GM18868 (cell line): Measurements from ENCODE around the gene GIT1.

ENCODE experiments used
- ATAC-seq: cut with Tn5 transposase; IDR thresholded peaks from one replicate; pipeline ENCODE4 v1.9.1; 2021; ENCODE audit warnings: mild to moderate bottlenecking, moderate library complexity; ENCODE audit not compliant: unreplicated experiment

The GIT1 gene

GRCh38 chr17:29589524-29590410 is at the start of gene GIT1:
Gene GIT1, minus strand, starts transcription at chr17:29589648. Its CDS starts 270 bp downstream, at chr17:29589378.
- peak; percentile 62 for ATAC-seq

- ATAC-seq = no peak
These were observed 44.4 kb upstream of the GIT1 start for GRCh38 chr17:29633886-29634285.

- ATAC-seq = no peak
These were observed 41.3 kb upstream of the GIT1 start for GRCh38 chr17:29630630-29631193.

GRCh38 chr17:29629839-29630238 is 40.4 kb upstream of the GIT1 start:
- no peak for ATAC-seq

- ATAC-seq = no peak
These were observed 39.2 kb upstream of the GIT1 start for GRCh38 chr17:29628644-29629043.

GRCh38 chr17:29627951-29628350 is 38.5 kb upstream of the GIT1 start:
- no peak for ATAC-seq

GRCh38 chr17:29625037-29625750 is 35.7 kb upstream of the GIT1 start:
- ATAC-seq = no peak

GRCh38 chr17:29624586-29624985 is 35.1 kb upstream of the GIT1 start:
- no peak for ATAC-seq

- no peak for ATAC-seq
These were observed 33.8 kb upstream of the GIT1 start for GRCh38 chr17:29623283-29623647.

GRCh38 chr17:29622337-29623282 is 33.2 kb upstream of the GIT1 start, which contains the start of gene CORO6:
Gene CORO6, minus strand, starts transcription at chr17:29622912. Its CDS starts 1,491 bp downstream, at chr17:29621421.
- ATAC-seq = no peak

GRCh38 chr17:29621751-29622194 is 32.3 kb upstream of the GIT1 start:
- no peak for ATAC-seq

GRCh38 chr17:29620779-29621500 is 31.5 kb upstream of the GIT1 start:
- ATAC-seq = no peak

- ATAC-seq = no peak
These were observed 30.8 kb upstream of the GIT1 start for GRCh38 chr17:29620271-29620670.

- no peak for ATAC-seq
These were observed 29.8 kb upstream of the GIT1 start for GRCh38 chr17:29619251-29619650.

GRCh38 chr17:29618272-29619065 is 29.0 kb upstream of the GIT1 start:
- ATAC-seq = peak; percentile 3

GRCh38 chr17:29617481-29618271 is 28.2 kb upstream of the GIT1 start:
- peak; percentile 29 for ATAC-seq

GRCh38 chr17:29617125-29617480 is 27.7 kb upstream of the GIT1 start:
- peak; percentile 60 for ATAC-seq

GRCh38 chr17:29616300-29617048 is 27.0 kb upstream of the GIT1 start:
- ATAC-seq = no peak
